Vagina (tissue), 2 donors: ENCODE measurements around the gene CCDC7. TPM values are rescaled to one million over a fixed set of nuclear protein-coding genes. Genes with fewer than 3 reads are reported as not detected.
"Not testable (repeated sequence)": the region's sequence is repeated elsewhere in the genome, so short reads cannot be mapped to it uniquely, and the experiment has no call there.

Experiments used
- DNase-seq, 2 donors: peaks; one replicate each; pipeline ENCODE4 v3.0.0-alpha.2; 2017; ENCODE audit errors: extremely low spot score in 2 of 2
- H3K27ac ChIP-seq: fragments of 200-600 bp; sonication (generic); one replicate; pipeline ENCODE4 v1.5.1; 2019
- H3K27me3 ChIP-seq: fragments of 200-600 bp; sonication (generic); one replicate; pipeline ENCODE4 v1.5.1; 2019
- H3K36me3 ChIP-seq, 2 donors: fragments of 200-600 bp; sonication (generic); one replicate each; pipeline ENCODE4 v1.5.1; 2017 to 2019
- H3K4me1 ChIP-seq: fragments of 200-600 bp; sonication (generic); one replicate; pipeline ENCODE4 v1.5.1; 2019
- H3K4me3 ChIP-seq, 2 donors: fragments of 200-600 bp; sonication (generic); 1 replicate in 1 of 2; 2 replicates in 1 of 2; pipeline ENCODE4 v1.5.1; 2016 to 2019
- H3K9me3 ChIP-seq: fragments of 200-600 bp; sonication (generic); one replicate; pipeline ENCODE4 v1.5.1; 2019
- CTCF ChIP-seq, 3 experiments: fragments of 450-650 bp in 2 of 3; fragments of 200-600 bp in 1 of 3; sonication (generic) in 1 of 3; IDR thresholded peaks; one replicate each; pipeline ENCODE4 v1.5.1; 2017 to 2019; ENCODE audit warnings: antibody characterized with exemption in 3 of 3, mild to moderate bottlenecking in 2 of 3, moderate library complexity in 2 of 3
- POLR2A ChIP-seq, 2 donors: fragments of 450-650 bp; IDR thresholded peaks; one replicate each; pipeline ENCODE4 v1.6.1; 2017; ENCODE audit warnings: antibody characterized with exemption in 2 of 2, mild to moderate bottlenecking in 2 of 2, moderate library complexity in 2 of 2
- POLR2AphosphoS5 ChIP-seq, 2 donors: sonication (generic); formaldehyde crosslinking; IDR thresholded peaks; one replicate each; pipeline ENCODE4 v1.9.0; 2017; ENCODE audit warnings: antibody characterized with exemption in 2 of 2, mild to moderate bottlenecking in 2 of 2, low read depth in 1 of 2; ENCODE audit not compliant: insufficient read depth in 1 of 2
- intact Hi-C: fragments of 100-400 bp; cut with DNase I; formaldehyde crosslinking; loops from one replicate; pipeline ENCODE4 v1.15.1; 2023
- total RNA-seq: library from RNA; depleted of rRNA; stranded (reverse); fragments of >200 nt; gene quantifications from one replicate; pipeline ENCODE4 v1.2.3, GENCODE V29; 2016

Gene CCDC7
- total RNA-seq, 1 donor from 2014 or later, result 22.8 TPM

DNA sequence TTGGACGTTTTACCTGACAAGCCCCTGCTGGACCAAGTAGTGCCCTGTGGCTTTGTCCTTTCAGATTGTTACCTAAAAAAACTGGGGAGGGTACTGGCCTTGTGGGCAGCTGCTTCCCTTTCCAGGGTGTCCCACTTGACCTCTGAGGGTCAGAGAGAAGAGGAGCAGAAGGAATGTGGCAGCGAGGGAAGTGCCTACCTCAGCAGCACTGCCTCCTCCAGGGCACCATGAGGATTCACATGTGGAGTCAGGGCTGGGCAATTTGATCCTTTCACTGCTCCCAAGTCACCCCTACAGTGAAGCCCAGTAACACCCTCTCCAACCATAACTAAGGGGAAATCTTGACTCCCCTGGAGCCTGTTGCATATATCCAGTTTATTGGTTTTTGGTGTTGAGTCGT lies 447.5 kb downstream of the CCDC7 start:
- no peak for DNase-seq
- peaks cover 0 to 9% of the 10 kb centered on the region in 2 donors for H3K36me3 ChIP-seq
- H3K4me3 ChIP-seq, result no peak overlapping the region
- no peaks in the 10 kb centered on the region for H3K27me3 ChIP-seq
- H3K4me1 ChIP-seq, result no peaks in the 10 kb centered on the region
- TF ChIP-seq CTCF (IDR thresholded peaks at IDR 0.05) (no peak), POLR2AphosphoS5 (IDR thresholded peaks at IDR 0.05; ENCODE audit: insufficient read depth in 1 of 2, low read depth in 1 of 2) (no peak), POLR2A (IDR thresholded peaks at IDR 0.05) (no peak)
- intact Hi-C loops, result no loop called here
- no peak overlapping the region for H3K27ac ChIP-seq
- no peaks in the 10 kb centered on the region for H3K9me3 ChIP-seq

GRCh38 chr10:32893916-32894664 lies 448.1 kb downstream of the CCDC7 start:
- Histone ChIP-seq H3K36me3 (peaks cover 0 to 9% of the 10 kb centered on the region in 2 donors), H3K4me3 (no peak overlapping the region), H3K27ac (no peak overlapping the region), H3K27me3 (no peaks in the 10 kb centered on the region), H3K4me1 (no peaks in the 10 kb centered on the region), H3K9me3 (no peaks in the 10 kb centered on the region)
- no peak for TF ChIP-seq CTCF (IDR thresholded peaks at IDR 0.05)
- intact Hi-C loops, result no loop called here
- no peak for DNase-seq

- H3K27me3 ChIP-seq, H3K4me1 ChIP-seq, H3K4me3 ChIP-seq, intact Hi-C loops, H3K36me3 ChIP-seq, H3K9me3 ChIP-seq, DNase-seq, H3K27ac ChIP-seq: not testable (repeated sequence)
Measured at GRCh38 chr10:32895200-32895968, 449.4 kb downstream of the CCDC7 start.

- intact Hi-C loops, result no loop called here
- no peak for DNase-seq
- Histone ChIP-seq H3K4me3 (no peak overlapping the region), H3K27me3 (no peaks in the 10 kb centered on the region), H3K4me1 (no peaks in the 10 kb centered on the region), H3K27ac (no peak overlapping the region), H3K36me3 (peaks cover 0 to 32% of the 10 kb centered on the region in 2 donors), H3K9me3 (no peaks in the 10 kb centered on the region)
- TF ChIP-seq POLR2A (IDR thresholded peaks at IDR 0.05), result no peak
- TF ChIP-seq POLR2AphosphoS5 (IDR thresholded peaks at IDR 0.05; ENCODE audit: insufficient read depth in 1 of 2, low read depth in 1 of 2), result no peak
- no peak for TF ChIP-seq CTCF (IDR thresholded peaks at IDR 0.05)
Measured at GRCh38 chr10:32901815-32902214, 455.9 kb downstream of the CCDC7 start.

DNA sequence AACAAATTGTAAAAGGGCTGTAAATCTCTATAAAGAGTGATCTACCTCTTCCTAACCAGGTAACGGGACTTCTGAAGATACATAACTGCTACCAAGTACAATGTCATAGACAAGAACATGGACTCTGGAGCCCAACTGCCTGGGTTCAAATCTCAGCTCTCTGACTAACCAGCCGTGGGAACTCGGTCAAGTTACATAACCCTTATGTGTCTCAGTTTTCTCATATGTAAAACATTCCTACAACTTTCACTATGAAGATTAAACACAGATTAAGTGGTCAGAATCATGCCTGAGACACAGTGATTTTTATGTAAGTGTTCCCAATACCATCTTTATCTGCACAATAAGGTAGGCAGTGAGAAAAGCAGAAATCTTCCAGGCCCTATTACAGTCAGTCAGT lies 459.5 kb downstream of the CCDC7 start:
- no peaks in the 10 kb centered on the region for H3K4me1 ChIP-seq
- H3K27me3 ChIP-seq, result no peaks in the 10 kb centered on the region
- intact Hi-C loops, result no loop called here
- H3K36me3 ChIP-seq, result peaks cover 0 to 60% of the 10 kb centered on the region in 2 donors
- TF ChIP-seq CTCF (IDR thresholded peaks at IDR 0.05) (no peak), POLR2A (IDR thresholded peaks at IDR 0.05) (no peak), POLR2AphosphoS5 (IDR thresholded peaks at IDR 0.05; ENCODE audit: insufficient read depth in 1 of 2, low read depth in 1 of 2) (no peak)
- no peak overlapping the region for H3K4me3 ChIP-seq
- no peaks in the 10 kb centered on the region for H3K9me3 ChIP-seq
- no peak for DNase-seq
- no peak overlapping the region for H3K27ac ChIP-seq
